Lung microvascular endothelial cell (primary cell): ENCODE results near the gene COX6B1. TPM values are rescaled to one million over a fixed set of nuclear protein-coding genes. Genes with fewer than 3 reads are reported as not detected.
"Not testable (repeated sequence)": the region's sequence is repeated elsewhere in the genome, so short reads cannot be mapped to it uniquely, and the experiment has no call there.

Source experiments
- DNase-seq, 2 donors: peaks; one replicate each; pipeline versions ENCODE4 v3.0.0 to v3.0.0-alpha.2; 2010; ENCODE audit warnings: low read depth in 2 of 2
- total RNA-seq: library from RNA; depleted of rRNA; stranded (reverse); fragments of >200 nt; gene quantifications from 2 replicates; pipeline ENCODE4 v1.2.1, GENCODE V29; 2014

Gene COX6B1
- total RNA-seq, 1 donor from 2014 or later = 398 TPM

DNA sequence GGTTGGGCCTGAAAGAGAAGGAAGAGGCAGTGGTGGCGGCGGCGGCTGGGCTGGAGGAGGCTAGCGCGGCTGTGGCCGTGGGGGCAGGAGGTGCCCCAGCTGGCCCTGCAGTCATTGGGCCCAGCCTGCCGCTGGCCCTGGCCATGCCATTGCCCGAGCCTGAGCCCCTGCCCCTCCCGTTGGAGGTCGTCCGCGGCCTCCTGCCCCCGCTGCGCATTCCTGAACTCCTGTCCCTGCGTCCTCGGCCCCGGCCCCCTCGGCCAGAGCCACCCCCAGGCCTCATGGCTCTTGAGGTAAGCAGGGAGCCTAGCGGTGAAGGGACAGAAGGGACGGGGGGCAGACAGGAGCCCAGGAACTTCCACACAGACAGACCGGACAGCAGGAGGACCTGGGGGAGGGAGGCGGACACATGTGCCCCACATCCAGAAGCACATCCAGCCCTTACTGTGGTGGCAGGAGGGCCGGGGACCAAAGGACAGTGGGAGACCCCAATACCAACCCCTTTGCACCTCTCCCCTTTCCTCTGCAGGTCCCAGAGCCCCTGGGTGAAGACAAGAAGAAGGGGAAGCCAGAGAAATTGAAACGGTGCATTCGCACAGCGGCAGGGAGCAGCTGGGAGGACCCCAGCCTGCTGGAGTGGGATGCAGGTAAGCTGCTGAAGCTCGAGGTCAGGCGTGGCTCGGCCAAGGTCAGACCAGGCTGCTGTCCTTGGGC lies 14.2 kb upstream of the COX6B1 start:
- no peak for DNase-seq

DNA sequence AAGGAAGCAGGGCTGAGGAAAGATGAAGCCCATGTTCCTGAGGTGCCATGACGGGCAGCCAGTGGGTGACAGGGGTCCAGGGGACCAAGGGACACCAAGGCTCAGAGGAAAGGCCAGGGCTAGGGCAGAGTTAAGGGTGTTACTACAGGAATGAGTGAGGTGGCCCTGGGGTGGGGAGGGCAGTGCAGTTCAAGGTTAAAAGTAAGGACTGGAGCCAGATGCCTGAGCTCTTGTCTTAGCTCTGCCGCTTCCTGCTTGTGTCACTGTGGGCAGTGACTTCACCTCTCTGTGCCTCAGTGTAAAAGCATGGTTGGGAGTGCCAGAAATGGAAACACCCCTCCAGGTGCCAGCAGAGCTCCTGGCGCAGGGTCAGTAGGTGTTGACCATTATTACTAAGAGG lies 11.5 kb upstream of the COX6B1 start:
- no peak for DNase-seq

DNA sequence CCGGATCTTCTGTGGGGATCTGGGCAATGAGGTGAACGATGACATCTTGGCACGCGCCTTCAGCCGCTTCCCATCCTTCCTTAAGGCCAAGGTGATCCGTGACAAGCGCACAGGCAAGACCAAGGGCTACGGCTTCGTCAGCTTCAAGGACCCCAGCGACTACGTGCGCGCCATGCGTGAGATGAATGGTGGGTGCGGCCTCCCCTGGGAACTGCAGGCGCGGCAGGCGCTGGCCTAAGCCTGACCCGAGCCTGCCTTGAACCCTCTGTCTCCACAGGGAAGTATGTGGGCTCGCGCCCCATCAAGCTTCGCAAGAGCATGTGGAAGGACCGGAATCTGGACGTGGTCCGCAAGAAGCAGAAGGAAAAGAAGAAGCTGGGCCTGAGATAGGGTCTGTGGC lies 11.0 kb upstream of the COX6B1 start:
- DNase-seq = no peak

GRCh38 chr19:35639321-35639639 lies 8.8 kb upstream of the COX6B1 start:
- DNase-seq = no peak

DNA sequence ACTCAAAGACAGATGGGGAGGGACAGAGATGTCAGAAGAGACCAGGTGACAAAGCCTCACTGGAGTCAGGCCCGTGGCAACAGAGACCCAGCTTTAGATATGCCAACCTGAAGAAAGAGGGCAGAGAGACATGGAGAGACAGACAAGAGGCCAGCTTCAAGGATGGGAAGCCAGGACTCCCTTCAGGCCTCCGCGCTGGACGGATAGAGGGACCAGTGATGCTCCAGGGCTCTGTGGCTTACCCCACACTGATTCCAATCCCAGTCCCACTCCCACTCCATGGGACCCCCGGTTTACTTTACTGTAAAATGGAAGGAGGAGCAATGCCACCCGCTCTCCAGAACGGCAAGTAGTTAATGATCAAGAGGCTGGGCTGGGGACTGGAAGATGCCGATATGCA lies 8.3 kb upstream of the COX6B1 start:
- DNase-seq = no peak

DNA sequence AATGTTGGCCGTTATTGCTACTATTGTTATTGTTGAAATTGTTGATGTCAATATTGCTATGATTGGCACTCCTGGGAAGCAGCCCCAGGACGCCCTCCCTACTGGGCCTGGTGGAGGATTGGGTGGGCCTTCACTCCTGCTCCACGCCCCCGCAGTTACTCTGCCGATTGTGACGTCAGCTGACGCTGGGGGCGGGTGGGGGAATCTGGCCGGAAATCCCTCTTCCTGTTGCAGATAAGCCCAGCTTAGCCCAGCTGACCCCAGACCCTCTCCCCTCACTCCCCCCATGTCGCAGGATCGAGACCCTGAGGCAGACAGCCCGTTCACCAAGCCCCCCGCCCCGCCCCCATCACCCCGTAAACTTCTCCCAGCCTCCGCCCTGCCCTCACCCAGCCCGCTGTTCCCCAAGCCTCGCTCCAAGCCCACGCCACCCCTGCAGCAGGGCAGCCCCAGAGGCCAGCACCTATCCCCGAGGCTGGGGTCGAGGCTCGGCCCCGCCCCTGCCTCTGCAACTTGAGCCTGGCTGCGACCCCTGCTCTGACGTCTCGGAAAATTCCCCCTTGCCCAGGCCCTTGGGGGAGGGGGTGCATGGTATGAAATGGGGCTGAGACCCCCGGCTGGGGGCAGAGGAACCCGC lies 6.5 kb upstream of the COX6B1 start, which contains the start of gene ETV2:
TSS of gene ETV2 (plus strand) at position 231 of the 637 bp plus-strand sequence. CDS start 716 bp downstream, outside the sequence.
- DNase-seq = peak in 1 of 2 donors; percentile 59

- no peak for DNase-seq
Measured at GRCh38 chr19:35642312-35642711, 5.8 kb upstream of the COX6B1 start.

- DNase-seq = no peak
Measured at GRCh38 chr19:35642798-35643254, 5.3 kb upstream of the COX6B1 start.

GRCh38 chr19:35643255-35644205 lies 4.6 kb upstream of the COX6B1 start:
- peak; percentile 70 to 89 for DNase-seq

GRCh38 chr19:35644206-35644986 lies 3.7 kb upstream of the COX6B1 start:
- DNase-seq = peak; percentile 90 to 96

- peak; percentile 31 to 48 for DNase-seq
Measured at GRCh38 chr19:35644987-35645679, 3.0 kb upstream of the COX6B1 start.

DNA sequence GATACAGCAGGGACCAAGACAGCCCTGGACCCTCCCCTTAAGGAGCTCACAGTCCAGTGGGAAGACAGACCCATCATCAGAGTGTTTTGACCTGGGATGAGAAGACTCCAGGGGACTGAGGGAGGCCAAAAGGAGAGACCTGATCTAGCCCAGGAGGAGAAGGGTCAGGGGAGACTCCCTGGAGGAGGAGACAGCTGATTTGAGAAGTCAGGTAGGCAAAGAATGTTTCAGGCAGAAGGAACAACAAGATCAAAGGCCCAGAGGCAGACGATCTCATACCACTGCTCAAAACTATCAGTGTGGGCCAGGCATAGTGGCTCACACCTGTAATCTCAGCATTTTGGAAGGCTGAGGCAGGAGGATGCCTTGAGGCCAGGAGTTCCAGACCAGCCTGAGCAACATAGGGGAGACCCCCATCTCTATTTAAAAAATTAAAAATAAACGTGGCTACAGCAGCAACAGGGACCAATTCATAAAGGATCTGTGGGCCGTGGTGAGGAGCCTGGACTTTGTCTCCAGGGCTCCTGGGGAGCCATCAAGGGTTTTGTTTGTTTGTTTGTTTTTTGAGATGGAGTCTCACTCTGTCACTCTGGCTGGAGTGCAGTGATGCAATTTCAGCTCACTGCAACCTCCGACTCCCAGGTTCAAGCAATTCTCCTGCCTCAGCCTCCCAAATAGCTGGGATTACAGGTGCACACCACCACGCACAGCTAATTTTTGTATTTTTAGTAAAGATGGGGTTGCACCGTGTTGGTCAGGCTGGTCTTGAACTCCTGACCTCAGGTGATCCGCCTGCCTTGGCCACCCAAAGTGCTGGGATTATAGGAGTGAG lies 2.2 kb upstream of the COX6B1 start:
- no peak for DNase-seq

GRCh38 chr19:35650581-35650980 lies 2.5 kb downstream of the COX6B1 start:
- DNase-seq = no peak

DNA sequence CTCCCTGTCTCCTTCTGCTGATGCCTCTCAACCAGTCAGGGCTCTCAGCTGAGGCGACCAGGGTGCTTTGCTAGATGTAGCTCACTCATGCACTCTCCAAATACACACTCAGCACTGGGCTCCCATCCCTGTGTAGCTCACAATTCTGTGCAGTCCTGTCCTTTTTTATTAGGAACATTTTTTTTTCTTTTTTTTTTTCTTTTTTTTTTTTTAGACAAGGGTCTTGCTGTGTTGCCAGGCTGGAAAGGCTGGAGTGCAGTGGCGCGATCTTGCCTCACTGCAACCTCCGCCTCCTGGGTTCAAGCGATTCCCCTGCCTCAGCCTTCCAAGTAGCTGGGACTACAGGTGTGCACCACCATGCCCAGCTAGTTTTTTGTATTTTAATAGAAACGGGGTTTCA lies 6.7 kb downstream of the COX6B1 start:
- not testable (repeated sequence) for DNase-seq

- DNase-seq = no peak
Measured at GRCh38 chr19:35655600-35655999, 7.5 kb downstream of the COX6B1 start.

GRCh38 chr19:35656700-35657099 lies 8.6 kb downstream of the COX6B1 start:
- no peak for DNase-seq

- DNase-seq = no peak
Measured at GRCh38 chr19:35657904-35658700, 10.0 kb downstream of the COX6B1 start.

DNA sequence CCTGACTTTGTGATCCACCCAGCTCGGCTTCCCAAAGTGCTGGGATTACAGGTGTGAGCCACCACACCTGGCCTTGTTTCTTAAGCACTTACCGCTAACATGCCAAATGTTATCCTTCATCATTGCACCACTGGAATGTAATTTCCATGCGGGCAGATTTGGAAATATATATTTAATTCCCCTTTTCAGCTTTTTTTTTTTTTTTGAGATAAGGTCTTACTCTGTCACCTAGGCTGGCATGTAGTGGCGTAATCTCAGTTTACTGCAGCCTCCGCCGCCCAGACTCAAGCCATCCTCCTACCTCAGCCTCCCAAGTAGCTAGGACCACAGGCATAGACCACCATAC lies 13.8 kb downstream of the COX6B1 start:
- no peak for DNase-seq

- DNase-seq = no peak
Measured at GRCh38 chr19:35663981-35664380, 15.9 kb downstream of the COX6B1 start.
